RKO (cell line): Measurements from ENCODE around the gene CLK3.
"Not testable (repeated sequence)": the region's sequence is repeated elsewhere in the genome, so short reads cannot be mapped to it uniquely, and the experiment has no call there.

Experiments
- DNase-seq: peaks from one replicate; pipeline ENCODE4 v3.0.0-alpha.2; 2016; ENCODE audit warnings: low spot score

The CLK3 gene

DNA sequence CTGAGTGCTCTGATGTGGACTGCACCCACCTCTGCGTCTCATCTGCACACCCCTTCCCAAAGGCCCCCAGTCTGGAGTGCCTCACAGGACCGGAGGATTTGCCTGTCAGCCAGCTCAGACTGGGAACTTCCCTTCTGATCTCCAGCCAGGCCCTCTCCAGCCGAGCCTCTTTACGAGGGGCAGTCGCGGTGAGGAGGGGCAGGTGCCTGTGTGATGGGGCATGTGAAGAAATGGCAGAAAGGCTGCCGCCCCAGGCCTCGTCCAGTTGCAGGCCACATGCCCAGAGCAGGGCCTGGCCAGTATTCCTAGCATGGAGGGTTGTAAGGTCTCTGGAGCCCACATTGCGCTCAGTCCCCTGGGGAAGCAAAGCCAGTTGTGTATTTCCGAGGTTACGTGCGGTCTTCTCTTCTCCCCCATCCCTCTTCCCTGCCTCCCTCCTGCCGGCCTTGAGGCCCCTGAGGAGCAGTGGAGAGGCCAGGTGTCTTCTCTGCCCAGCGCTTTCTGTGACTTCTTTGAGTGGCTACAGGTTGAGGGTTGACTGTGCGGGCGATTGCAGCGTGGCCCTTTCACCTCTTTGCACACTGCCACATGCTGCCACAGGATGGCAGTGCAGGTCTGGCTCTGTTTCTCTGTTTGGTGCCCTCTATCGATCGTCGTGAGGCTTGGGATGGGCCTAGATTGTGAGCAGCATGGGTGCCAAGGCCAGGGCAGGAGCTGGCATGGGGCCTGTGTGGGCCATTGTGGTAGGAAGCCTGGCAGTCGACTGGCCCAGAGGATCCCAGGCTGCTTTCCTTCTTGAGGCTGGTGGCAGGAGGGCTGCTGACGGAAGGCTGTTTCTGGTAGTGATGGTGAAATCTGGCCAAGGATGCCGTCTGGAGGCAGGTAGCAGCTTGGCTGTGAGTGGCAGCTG is 5.3 kb downstream of the CLK3 start:
- peak; percentile 79 for DNase-seq

DNA sequence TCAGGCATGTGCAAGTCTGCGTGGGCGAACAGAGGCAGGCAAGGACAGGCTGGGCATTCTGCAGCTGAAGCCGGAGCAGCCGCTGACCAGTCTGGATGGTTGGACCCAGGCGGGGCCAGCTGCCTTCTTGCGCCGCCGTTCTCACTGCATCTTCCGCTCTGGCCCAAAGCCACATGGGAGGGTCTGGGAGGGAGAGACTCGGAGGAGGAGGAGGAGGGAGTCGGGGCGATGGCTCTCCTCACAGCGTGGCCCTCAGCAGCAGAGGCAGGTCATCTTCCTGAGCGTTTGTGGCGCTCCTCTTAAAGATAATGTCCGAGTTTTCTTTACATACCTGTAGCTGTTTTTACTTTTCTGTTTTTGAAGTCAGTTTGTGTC is 5.9 kb downstream of the CLK3 start:
- DNase-seq = no peak

DNA sequence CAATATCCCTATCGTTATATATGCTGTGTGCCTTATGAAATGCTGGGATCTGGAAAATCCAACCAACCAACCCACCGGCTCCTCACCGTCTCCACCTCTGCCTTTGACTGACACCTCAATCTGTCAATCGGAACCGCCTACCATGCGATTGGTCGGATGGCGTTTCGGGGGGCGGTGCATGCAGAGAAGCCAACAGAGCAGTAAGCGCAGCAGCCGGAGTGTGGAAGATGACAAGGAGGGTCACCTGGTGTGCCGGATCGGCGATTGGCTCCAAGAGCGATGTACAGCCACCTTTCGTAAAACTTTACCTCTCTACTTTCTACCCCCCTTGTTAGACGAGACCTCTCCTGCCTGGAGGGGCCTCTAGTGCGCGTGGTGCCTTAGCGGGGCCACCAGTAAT is 6.3 kb downstream of the CLK3 start:
- DNase-seq = no peak

DNA sequence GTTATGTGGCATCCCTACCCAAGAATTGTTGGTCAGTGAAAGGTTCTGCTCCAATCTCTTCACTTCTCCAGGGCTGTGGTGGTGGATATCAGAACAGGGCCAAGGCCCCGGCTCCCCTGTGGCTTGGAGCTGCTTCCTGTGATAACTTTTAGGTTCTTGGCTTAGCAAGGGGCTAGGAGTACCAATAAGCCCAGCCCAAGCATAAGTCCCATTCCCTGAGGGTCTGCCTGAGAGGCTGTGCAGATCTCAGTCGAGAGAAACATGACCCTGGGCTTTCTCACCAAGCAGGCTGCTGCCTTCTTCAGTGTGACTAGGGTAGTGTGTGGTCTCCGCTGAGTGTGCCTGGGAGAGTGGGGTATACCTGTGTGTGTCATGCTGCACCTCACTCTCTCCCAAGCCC is 7.1 kb downstream of the CLK3 start:
- no peak for DNase-seq

DNA sequence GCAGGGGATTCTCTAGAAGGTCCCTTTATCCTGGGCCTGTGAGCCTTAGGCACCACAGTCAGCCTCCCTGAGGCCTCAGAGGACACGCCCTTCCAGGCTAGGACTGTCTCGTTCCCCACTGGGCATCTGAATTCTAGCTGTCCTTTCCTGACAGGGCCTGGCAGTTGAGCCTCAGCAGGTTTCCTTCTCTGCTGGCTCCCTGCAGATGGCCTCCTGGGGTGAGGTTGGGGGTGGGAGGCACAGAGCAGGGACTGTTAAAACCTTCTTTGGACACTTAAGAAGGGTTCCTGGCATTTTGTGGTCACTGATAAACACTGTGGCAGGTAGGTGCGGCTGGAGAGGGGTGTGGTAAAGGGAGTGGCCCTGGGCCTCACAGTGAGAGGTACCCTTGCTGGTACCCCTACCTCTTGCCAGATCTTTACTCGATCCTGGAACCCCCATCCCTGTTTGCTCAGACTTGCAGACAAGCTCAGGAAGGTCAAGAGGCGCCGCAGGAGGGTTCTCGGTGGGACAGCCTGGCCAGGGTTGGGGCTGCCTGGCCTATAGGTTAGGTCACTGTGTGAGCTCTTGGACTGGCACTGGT is 8.5 kb downstream of the CLK3 start:
- no peak for DNase-seq

DNA sequence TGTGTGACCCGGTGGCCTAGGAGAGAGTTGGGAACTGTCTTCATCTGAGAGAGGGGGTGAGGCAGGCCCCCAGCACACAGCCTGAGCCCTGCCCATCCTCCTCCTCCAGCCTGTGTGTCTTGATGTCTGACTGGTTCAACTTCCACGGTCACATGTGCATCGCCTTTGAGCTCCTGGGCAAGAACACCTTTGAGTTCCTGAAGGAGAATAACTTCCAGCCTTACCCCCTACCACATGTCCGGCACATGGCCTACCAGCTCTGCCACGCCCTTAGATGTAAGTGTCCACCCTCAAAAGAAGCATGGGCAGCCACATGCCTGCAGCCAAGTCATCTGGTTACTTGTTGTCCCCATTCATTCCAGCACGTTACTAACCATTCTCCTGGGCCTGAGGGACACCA is 10.1 kb downstream of the CLK3 start:
- no peak for DNase-seq

DNA sequence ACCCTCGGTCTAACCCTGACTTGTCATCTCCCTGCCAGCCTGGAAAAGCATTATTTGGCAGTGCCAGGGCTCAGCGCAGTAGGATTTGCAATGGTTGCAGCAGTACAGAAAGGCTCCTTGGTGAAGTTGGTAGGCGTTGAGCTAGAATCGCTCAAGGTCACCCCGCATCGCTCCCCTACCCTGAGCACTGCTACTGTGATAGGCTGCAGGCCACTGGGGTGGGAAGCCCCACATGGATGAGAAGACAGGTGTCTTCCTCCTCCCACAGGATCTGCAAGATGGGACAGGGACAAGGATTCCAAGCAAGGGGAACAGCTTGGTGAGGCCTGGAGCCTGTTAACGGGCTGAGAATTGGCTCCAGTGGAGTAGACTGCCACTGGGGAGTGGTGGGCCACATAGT is 10.7 kb downstream of the CLK3 start:
- no peak for DNase-seq

DNA sequence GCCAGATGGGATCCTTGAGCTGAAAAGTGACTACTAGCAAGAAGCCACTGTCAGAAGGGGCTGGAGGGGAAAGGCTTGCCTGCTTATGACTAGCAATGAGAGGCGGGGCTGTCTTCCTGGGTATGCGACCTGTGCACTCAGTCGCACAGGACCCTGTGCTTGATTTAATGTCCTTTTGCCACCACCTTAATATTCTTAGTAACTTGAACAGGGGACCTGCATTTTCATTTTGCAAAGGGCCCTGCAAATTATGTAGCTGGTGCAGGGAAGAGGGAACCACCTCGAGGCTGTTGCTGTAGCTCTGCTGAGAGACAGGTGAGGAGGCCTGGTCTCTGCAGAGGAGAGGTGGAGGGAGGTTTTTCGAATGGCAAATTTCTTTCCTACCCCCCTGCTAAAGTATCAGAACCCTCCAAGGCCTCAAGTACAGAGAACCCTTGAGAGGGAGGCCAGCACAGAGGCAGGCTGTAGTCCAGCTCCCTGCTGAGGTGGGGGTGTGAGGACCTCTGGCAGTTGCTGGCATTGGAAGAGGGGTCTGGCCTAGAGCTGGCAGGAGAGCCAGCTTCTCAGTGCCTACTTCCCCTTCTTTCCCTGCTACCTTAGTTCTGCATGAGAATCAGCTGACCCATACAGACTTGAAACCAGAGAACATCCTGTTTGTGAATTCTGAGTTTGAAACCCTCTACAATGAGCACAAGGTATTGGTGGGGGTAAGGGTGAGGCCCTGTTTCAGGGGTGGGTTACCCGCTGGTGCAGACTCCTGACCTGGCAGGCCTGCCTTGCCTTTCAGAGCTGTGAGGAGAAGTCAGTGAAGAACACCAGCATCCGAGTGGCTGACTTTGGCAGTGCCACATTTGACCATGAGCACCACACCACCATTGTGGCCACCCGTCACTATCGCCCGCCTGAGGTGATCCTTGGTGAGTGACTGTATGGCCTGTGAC is 11.4 kb downstream of the CLK3 start:
- no peak for DNase-seq

DNA sequence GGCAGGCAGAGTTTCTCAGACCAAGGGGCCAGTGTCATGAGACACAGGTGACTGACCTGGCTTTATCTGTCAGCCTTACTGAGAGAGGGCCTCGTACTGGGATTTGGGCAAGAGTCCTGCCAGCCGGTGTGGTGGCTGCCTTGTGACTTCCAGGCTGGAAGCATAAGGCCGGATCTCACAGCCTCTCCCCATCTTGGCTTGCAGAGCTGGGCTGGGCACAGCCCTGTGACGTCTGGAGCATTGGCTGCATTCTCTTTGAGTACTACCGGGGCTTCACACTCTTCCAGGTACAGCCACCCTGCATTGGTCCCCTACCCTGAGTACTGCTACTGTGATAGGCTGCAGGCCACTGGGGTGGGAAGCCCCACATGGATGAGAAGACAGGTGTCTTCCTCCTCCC is 12.1 kb downstream of the CLK3 start:
- no peak for DNase-seq

DNA sequence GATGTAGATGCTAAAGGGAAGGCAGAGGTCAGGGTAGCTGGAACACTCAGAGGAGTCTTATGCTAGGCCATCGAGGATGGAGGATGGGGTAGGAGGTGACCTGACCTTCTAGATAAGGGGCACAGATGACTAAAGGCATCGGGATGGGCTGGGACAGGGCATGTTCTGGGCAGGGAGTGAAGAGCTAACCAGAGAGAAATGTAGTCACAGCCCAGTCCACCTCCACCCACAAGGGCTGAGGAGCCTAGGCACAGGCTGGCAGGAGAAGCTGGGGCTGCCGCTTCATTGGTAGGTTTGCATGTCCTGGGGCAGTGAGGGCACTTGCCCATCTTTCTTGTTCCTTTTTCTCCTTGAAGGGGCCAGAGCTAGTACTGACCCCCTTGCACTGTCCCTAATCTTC is 12.6 kb downstream of the CLK3 start:
- DNase-seq = no peak

DNA sequence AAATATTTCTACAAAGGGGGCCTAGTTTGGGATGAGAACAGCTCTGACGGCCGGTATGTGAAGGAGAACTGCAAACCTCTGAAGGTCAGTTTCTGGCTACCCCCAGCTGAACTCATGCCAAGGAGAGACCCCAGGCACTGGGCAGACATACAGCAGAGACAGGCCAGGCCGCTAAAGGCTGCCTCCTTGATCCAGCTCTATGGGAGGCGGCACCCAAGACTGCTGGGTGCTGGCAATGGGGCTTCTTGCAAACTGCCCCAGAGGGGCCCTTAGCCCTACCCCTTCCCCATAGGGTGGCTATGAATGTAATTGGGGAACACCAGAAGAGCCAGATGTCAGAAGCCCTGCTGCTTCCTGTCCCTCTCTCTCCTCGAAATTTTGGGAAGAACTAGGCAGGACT is 13.3 kb downstream of the CLK3 start:
- no peak for DNase-seq

DNA sequence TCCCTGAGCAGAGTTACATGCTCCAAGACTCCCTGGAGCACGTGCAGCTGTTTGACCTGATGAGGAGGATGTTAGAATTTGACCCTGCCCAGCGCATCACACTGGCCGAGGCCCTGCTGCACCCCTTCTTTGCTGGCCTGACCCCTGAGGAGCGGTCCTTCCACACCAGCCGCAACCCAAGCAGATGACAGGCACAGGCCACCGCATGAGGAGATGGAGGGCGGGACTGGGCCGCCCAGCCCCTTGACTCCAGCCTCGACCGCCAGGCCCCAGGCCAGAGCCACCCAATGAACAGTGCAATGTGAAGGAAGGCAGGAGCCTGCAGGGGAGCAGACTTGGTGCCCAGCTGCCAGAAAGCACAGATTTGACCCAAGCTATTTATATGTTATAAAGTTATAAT is 14.1 kb downstream of the CLK3 start:
- DNase-seq = not testable (repeated sequence)

DNA sequence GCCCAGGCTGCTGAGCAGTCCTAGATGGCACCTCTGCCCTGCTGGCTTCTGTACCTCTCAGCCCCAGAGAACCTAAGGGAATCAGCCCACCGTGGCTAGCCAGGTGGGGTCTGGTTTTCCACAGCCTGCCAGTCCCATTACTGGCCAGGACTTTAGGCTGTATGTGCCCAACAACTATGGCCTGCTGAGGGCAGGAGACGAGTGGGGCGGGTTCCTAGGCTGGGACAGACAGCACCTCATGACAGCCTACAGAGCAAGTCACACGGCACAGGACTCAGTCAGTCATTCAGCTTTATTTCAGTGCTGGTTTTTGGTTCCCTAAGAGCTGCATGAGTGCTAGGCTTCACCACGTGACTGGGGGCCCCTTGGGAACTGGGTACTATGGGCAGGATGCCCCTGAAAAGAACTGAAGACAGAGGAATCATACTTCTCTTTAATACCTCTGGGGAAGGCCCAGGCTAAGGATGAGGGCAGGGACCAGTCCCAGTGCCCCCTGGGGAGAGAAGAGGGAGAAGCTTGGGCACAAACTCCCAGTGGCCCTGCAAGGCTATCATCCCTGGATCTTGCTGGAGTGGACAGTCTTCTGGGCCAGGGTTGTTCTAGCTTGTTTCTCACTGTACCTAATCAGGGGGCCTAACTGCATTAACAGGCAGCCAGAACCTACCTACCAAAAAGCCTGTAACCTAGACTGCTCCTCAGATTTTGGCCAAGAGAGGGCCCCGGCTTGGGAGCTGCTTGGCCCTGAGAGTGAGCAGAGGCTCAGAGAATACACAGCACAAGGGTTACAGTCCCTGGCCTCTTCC is 14.8 kb downstream of the CLK3 start:
- no peak for DNase-seq

DNA sequence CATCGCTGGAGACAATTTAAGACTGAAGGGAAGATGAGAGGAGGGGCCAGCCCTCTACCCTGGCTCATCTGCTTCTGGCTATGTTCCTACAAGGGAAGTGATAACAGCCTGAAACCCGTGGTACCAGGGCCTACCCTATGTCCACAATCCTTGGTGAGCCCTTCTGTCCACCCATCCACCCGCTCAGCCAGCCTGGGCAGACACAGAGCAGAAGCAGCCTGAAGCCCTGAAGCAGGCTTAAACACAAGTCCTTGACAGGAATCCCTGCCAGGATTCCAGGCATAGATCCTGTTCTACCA is 15.4 kb downstream of the CLK3 start:
- DNase-seq = no peak

DNA sequence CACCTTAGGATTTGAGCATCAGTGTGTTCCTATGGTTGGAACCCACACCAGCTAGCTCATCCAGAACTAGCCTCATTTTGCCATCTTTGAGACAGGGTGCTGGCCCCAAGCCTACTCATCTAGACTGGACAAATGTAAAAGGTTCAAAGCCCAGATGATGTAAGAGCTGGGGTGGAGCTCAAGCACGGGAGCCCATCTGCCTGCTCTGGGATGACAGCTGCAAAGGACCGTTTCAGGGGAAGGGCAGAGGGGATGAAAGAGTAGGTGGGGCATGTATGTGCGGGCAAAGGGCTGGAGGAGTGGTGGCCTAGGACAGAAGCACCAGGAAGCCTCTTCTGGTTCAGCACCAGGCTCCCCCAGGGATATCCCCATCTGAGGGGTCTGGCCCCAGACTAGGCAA is 15.8 kb downstream of the CLK3 start:
- DNase-seq = no peak

DNA sequence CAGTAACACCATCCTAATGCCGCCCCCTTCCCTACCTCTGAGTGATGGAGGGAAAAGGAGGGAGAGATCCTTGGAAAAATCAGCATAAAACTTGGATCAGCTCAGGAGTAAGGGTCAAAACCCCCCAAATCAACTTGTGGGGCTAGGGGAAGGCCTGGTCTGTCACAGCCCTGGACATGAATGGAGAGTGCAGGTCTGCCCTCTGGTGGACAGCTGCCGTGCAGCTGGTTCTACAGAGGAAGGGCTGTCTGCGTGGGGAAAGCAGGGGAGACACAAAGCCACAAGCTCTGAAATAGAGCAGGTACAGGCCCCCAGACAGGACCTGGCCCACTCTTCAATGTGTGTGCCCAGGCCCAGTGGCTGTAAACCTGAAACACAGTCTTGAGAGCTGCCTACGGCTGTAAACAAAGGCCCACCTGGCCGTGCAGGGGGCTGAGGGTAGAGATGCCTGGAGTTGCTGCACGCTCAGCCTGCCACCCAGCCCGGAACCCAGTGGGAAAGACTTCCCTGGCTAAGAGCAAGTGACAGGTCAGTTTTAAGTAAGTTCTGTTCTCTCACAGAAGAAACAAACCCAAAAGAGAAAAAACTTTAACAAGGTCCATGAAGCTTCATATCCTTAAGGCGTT is 16.4 kb downstream of the CLK3 start:
- peak; percentile 48 for DNase-seq

DNA sequence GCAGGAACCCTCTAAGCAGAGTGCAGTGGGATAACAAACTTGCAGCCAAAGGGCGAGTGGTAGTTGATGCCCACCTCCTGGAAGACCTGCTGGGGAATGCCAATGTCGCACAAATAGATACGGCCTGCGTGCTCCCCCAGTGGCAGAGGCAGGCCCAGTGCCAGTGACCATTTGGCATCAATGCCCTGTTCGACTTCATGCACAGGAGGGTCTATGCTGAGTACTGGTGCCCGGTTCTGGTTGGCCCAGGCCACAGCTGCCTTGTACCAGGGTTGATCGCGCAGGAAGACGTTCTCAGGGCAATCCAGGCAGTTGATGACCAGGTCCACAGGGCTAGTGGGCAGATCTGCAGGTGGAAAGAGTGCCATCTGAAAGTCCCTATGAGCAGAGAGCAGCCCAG is 17.0 kb downstream of the CLK3 start:
- no peak for DNase-seq

DNA sequence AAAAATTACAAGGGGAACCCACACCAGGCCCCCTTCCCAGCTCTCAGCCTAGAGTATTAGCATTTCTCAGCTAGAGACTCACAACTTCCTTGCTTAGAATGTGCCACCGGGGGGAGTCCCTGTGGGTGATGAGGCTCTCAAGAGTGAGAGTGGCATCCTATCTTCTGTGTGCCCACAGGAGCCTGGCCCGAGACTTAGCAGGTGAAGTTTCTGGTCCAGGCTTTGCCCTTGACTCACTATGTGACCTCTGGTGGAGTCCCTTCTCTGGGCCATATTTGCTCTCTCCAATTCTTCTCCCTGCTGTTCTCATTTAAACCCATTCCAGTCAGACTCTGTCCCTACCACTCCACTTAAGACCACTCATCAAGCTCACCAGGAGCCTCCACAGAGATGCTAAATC is 18.1 kb downstream of the CLK3 start:
- DNase-seq = no peak

DNA sequence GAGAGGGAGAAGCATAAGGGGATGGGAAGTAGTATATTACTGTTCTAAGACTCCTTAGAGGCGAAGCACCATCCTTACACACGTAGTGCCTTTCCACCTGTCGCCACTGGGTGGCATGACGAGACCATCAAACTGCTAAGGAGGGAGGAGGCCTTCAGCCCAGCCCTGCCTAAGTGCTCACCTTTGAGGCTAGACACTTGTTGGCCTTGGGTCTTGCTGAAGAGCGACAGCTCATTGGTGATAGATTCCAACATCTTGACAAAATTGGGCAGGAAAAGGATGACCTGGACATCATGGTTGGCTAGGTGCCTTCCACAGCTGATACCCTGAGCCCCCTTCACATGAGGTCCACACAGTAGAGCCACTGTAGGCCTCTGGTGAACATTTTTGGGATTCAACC is 19.6 kb downstream of the CLK3 start:
- DNase-seq = peak; percentile 72

DNA sequence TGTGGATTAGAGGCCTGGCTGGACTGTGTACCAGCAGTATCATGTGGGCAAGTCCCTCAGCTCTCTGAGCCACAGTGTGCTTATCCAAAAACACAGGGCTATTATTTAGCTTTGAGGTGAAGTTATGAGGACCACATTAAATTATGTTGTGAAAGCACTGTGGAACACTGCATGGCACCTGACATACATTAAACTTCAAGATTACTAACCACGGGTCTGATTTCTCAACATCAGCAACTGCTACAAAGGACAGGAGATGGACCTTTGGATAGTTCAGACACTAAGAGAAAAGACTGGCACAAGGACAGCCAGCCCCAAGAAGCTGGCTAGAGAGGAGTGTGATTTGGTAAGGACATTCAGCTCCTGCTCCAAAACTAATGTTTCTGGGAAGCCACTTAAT is 21.3 kb downstream of the CLK3 start:
- DNase-seq = no peak

DNA sequence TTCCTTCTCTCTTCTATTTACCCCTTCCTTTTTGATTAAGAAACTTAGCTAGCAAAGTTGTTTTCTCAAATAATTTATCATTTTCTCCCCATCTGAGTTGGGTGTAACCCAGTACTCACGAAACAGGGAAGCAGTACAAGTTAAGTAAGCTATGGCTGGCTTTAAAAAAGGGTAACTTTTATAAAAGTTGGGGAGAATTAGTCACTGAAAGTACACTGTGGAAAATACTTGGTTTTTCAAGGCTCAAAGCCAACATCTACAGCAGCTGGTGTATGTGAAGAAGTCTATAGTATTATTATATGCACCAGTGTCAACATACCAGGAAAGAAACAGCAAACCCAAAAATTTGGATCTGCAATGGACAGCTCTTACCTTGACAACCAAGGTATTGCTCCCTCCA is 25.5 kb downstream of the CLK3 start:
- no peak for DNase-seq

DNA sequence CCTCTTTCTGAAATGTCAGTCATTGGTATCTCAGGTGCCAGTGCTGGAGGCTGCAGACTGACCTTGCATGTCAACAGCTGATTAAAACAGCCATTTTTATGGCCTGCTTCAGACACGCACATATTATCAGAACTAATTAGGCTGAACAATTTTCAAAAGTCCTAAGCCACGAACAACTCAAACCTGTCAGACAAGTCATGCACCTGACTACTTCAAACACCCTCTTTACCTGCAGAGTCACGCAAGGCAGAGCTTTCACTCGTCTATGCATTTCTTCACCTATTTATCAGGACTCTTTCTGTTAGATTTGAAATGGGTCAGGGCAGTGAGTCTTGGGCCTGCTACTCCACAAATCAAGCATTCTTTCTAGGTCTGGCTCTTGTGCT is 26.7 kb downstream of the CLK3 start:
- no peak for DNase-seq
